DMS53 treated with DMSO at 0.1 percent for 48 hours (cell line): Measurements from ENCODE around the gene KAZN.

Experiments used
- DNase-seq: peaks from one replicate; lab custom pipeline; 2025; ENCODE audit not compliant: unreplicated experiment; lab: John Stamatoyannopoulos, UW

The KAZN gene

DNA sequence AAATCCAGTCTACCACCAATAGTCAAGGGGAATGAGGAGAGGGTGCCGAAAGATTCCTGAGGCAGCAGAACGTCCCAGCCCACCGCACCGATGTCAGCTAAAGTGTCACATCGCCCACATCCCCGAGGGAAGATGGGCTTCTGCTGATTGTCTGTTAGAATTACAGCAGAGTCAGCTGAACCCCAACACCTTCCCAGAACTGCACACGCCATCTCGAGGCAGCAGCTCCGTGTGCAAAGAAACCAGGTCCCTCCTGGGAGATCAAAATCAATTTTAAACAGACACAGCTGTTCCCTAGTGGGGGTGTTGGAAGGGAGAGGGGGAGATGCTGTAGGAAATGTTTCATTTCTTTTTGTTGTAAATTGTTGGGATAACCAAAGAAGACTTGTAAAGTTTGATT, 12.8 kb upstream of the KAZN start:
- DNase-seq: no peak

- no peak for DNase-seq
Observed at GRCh38 chr1:14590411-14591180, 7.9 kb upstream of the KAZN start.

DNA sequence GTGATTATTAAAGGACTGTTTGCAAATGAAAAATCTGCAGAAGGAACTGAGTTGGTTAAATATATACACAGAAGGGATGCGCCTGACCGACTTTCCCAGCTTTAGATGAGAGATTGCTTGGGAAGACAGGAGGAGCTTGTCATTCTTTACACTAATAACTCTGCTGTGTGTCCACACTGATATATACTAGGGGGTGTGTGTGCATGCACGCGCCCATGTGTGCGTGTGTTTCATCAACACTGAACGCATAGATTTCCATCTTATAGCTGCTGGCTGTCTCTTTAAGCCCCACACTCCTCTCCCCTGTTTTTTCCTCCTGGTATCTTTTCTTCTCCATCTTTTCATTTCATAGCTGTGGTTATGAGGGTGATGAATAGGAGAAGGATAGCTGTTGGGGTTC, 6.9 kb upstream of the KAZN start:
- DNase-seq: no peak

DNA sequence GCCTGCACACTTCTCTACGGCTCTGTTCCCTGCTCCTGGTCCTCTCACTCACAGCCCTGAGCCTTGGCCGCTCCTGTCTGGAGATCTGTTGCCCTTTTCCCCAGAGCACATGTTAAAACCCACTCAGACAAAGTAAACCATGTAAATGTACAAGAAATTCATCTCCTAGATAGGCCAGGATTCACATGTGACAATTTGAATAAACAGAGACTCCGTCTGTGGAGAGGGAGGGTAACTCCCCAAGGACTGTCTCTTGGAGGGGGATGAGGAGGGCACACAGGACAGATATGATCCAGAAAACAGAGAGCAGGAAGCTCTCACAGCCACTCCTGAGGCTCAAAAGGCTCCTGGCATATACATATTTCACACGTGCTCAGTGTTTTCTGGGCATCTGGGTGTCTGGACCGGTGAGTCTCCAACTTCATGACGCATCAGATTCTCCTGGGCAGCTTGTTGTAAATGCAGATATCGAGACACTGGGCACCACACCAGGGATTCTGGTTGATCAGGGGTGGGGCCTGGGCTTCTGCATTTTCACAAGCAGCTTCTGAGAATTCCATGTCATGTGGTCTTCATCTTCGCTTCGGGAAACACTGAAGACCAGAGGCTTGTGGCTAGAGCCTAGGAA, 6.4 kb upstream of the KAZN start:
- no peak for DNase-seq

GRCh38 chr1:14593302-14593701, 5.2 kb upstream of the KAZN start:
- no peak for DNase-seq

DNA sequence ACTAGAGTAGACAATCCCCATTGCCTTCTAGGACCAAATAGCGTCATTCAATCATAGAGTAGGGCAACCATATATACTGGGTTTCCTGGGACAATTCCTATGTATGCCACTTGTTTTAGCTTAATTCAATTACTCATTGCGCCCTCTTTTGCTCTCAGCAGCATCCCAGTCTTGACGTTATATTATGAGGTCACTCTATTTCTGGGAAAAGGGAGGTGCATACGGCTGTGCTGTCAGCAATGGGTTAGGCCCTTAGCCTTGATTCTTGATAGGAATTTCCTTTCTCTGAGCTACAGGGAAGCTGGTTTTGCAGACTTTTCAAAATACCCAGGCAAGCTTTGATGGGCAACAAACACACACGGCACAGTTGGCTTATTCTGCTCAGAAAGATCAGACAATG, 4.4 kb upstream of the KAZN start:
- DNase-seq: no peak

DNA sequence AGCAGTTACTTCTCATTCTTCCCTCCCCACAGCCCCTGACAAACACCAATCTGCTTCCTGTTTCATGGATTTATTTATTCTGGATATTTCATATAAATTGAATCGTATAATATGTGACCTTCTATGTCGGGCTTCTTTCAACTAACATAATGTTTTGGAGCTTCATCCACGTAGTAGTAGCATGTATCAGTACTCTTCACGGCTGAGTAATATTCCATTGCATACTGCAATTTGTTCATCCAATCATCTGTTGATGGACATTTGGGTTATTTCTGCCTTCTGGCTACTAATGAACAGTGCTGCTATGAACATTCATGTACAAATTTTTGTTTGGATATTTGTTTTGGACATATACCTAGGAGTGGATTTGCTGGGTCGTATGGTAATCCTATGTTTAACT, 1.9 kb upstream of the KAZN start:
- no peak for DNase-seq

DNA sequence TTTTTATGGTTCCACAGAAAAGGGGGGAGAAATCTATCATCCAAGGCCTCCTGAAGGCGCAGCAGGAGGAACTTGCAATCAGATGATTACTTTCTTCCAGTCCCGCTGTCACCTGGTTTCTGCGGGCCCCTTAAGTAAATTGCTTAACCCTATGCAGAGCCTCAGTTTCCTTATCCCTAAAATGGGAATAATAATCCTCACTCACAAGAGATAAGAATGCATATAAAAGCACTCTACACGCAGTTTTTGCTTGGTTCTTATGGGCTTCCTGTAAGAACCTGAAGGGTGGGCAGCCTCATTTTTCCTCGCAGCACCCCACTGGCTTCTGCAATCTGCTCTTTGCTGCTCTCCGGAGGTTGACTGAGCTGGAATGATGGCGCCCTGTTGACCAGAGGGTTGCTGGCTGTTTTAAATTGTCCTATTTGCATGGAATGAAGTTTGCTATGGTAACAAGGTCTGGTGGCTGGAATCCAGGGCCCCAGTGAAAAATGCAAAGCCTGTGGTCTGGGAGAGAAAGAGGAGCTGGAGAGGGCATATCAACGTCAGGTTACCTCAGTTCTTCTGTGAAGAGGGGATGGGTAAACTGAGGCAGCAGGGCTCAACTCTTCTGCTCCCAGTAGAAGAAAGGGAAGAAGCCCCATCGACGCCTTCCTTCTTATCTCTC, 1.0 kb upstream of the KAZN start:
- DNase-seq: no peak

DNA sequence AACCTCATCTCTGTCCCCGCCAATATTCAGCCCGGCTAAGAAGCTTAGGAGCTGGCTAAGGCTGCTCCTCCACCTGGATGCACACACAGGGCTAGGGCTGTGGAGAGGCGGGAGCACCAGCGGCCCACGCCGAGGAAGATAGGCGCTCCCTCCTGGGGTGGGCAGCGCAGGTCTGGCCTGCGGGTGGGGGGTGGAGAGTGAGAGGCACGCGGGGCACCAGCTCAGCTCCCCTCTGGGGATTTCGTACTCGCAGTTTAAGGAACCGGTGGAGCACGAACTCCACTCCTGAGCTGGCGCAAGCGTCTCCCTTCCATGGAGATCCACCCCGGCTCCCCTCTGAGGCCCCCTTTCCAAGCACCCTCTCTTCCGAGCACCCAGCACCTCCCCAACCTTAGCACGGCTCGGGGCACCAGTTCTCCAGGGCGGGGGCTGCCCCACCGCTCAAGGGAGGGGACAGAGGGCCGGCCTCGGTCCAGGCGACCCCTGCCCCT, 433 bp upstream of the KAZN start:
- DNase-seq: no peak

GRCh38 chr1:14599183-14599791, 802 bp downstream of the KAZN start:
- no peak for DNase-seq

GRCh38 chr1:14599800-14600199, 1.3 kb downstream of the KAZN start:
- DNase-seq: no peak

GRCh38 chr1:14600405-14601112, 2.1 kb downstream of the KAZN start:
- no peak for DNase-seq

- DNase-seq: no peak
Observed at GRCh38 chr1:14602136-14602535, 3.7 kb downstream of the KAZN start.

DNA sequence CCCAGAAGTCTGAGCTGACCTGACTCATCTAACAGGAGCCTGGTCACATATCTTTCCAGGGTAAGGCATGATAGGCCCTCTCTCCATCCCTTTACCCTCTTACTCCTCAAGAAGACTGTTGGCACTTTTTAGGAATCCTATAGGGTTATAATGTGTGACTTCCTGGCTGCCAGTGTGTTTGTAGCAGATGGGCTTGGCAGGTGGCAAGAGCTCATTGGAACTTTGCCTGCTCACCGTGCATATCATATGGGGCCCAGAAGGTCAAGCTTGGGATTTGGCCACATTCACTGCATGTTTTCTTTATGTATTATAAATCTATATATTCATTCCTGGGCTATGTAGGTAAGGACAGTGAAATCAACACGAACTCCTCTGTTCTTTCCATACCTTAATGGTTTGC, 5.2 kb downstream of the KAZN start:
- no peak for DNase-seq

GRCh38 chr1:14604414-14604813, 5.9 kb downstream of the KAZN start:
- no peak for DNase-seq

DNA sequence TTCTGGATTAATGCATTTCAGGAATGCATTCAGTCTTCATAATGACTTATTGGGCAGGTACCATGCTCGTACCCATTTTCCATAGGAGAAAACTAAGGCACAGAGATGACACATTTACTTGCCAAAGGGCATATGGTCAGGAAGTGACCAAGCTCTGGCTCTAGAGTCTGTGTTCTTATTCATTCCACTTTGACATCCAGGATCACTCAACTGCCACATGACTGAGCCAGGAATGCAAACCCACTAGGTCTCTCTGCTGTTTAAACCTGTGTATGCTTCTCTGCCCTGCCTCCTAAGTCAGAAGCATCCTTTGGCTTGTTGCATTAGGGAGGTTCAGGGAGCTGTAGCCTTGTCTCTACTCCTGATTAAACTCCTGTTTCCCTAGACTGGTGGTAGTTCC, 7.5 kb downstream of the KAZN start:
- DNase-seq: no peak

GRCh38 chr1:14606632-14607031, 8.1 kb downstream of the KAZN start:
- no peak for DNase-seq

DNA sequence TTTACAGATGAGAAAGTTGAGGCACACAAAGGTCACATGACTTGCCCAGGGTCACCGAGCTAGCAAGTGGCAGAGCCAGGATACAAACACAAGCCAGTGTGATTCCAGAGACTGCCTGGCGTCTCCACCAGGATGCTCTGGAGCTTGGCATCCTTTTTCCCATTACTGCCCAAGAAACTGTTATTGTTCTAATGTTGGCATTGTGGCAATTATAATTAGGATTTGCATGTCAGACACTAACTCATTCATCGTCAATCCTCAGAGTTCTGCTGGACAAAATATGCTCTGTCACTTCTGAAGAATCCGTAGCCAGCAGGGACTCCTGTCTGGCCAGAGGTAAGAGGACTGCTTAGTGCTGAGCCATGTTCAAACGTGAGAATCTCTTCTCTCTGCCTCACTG, 8.8 kb downstream of the KAZN start:
- DNase-seq: no peak

GRCh38 chr1:14608308-14608707, 9.8 kb downstream of the KAZN start:
- no peak for DNase-seq

GRCh38 chr1:14610761-14611160, 12.3 kb downstream of the KAZN start:
- no peak for DNase-seq

GRCh38 chr1:14611792-14612191, 13.3 kb downstream of the KAZN start:
- DNase-seq: no peak
